GM23338 (cell line): ENCODE data around the gene ACOX2. TPM values are rescaled to one million over a fixed set of nuclear protein-coding genes. Genes with fewer than 3 reads are reported as not detected.

ENCODE experiments used
- ATAC-seq: fragments of 200-7000 bp; cut with Tn5 transposase; 3 replicates; pipeline ENCODE4 v1.9.1; 2020
- DNase-seq: peaks from one replicate; pipeline ENCODE4 v3.0.0-alpha.2; 2015; ENCODE audit warnings: low spot score
- H2AFZ ChIP-seq: fragments of 200-600 bp; sonication (generic); 2 replicates; pipeline ENCODE4 v1.8.0; 2016; ENCODE audit warnings: antibody characterized with exemption, mild to moderate bottlenecking, moderate library complexity
- H3F3A ChIP-seq: fragments of 200-600 bp; sonication (generic); replicated peaks from 2 replicates; pipeline ENCODE4 v1.8.0; 2017; ENCODE audit warnings: antibody characterized with exemption, mixed run types, low read depth
- H3K27ac ChIP-seq: fragments of 200-600 bp; sonication (generic); 2 replicates; pipeline ENCODE4 v1.6.1; 2016; ENCODE audit warnings: low read depth
- H3K27me3 ChIP-seq: fragments of 200-600 bp; sonication (generic); 2 replicates; pipeline ENCODE4 v1.8.0; 2016; ENCODE audit warnings: mild to moderate bottlenecking, mixed run types, moderate library complexity; ENCODE audit not compliant: insufficient read depth
- H3K36me3 ChIP-seq: fragments of 200-600 bp; sonication (generic); 2 replicates; pipeline ENCODE4 v1.8.0; 2016; ENCODE audit warnings: mild to moderate bottlenecking; ENCODE audit not compliant: insufficient read depth
- H3K4me1 ChIP-seq: fragments of 200-600 bp; sonication (generic); 2 replicates; pipeline ENCODE4 v1.8.0; 2016; ENCODE audit warnings: mild to moderate bottlenecking, moderate library complexity; ENCODE audit not compliant: insufficient read depth
- H3K4me2 ChIP-seq: fragments of 200-600 bp; sonication (generic); 2 replicates; pipeline ENCODE4 v1.7.1; 2017; ENCODE audit warnings: mixed run types
- H3K4me3 ChIP-seq: fragments of 200-600 bp; sonication (generic); 2 replicates; pipeline ENCODE4 v1.6.1; 2016; ENCODE audit warnings: mixed run types
- H3K79me2 ChIP-seq: fragments of 200-600 bp; sonication (generic); replicated peaks from 2 replicates; pipeline ENCODE4 v1.8.0; 2017; ENCODE audit warnings: mild to moderate bottlenecking; ENCODE audit not compliant: insufficient read depth
- H3K9me2 ChIP-seq: fragments of 200-600 bp; sonication (generic); 2 replicates; pipeline ENCODE4 v1.8.0; 2017; ENCODE audit not compliant: insufficient read depth
- H4K20me1 ChIP-seq: fragments of 200-600 bp; sonication (generic); replicated peaks from 2 replicates; pipeline ENCODE4 v1.8.0; 2017; ENCODE audit warnings: mild to moderate bottlenecking; ENCODE audit not compliant: insufficient read depth
- H3K27ac Mint-ChIP-seq: 2 replicates; pipeline ENCODE4 v1.8.0; 2020; ENCODE audit warnings: inconsistent platforms, mild to moderate bottlenecking, moderate library complexity, mixed read lengths
- H3K27me3 Mint-ChIP-seq: 3 replicates; pipeline ENCODE4 v1.8.0; 2022; ENCODE audit warnings: low read depth, mild to moderate bottlenecking, moderate library complexity, mixed read lengths, inconsistent platforms; ENCODE audit not compliant: insufficient read depth, poor library complexity
- H3K36me3 Mint-ChIP-seq: 3 replicates; pipeline ENCODE4 v1.8.0; 2021; ENCODE audit warnings: low read depth, mild to moderate bottlenecking, inconsistent platforms, moderate library complexity, mixed read lengths
- H3K4me1 Mint-ChIP-seq: 3 replicates; pipeline ENCODE4 v1.8.0; 2020; ENCODE audit warnings: mild to moderate bottlenecking, inconsistent platforms, mixed read lengths
- H3K4me3 Mint-ChIP-seq: 3 replicates; pipeline ENCODE4 v1.8.0; 2021; ENCODE audit warnings: moderate library complexity, mild to moderate bottlenecking, inconsistent platforms, mixed read lengths
- H3K9me3 Mint-ChIP-seq: 3 replicates; pipeline ENCODE4 v1.8.0; 2020; ENCODE audit warnings: moderate library complexity, mild to moderate bottlenecking, inconsistent platforms, mixed read lengths
- CREB1 ChIP-seq: fragments of 250-450 bp; sonication (Bioruptor Pico); IDR thresholded peaks from 2 replicates; pipeline ENCODE4 v1.5.0; 2020; ENCODE audit warnings: low read depth, mild to moderate bottlenecking, moderate library complexity
- CTCF ChIP-seq, 2 experiments: fragments of 200-600 bp in 1 of 2; sonication (generic) in 1 of 2; conservative IDR thresholded peaks; 2 replicates each; pipeline versions ENCODE4 v1.5.1 to v1.6.1; 2016 to 2017; ENCODE audit warnings: antibody characterized with exemption in 2 of 2, low read depth in 2 of 2, mild to moderate bottlenecking in 2 of 2, moderate library complexity in 1 of 2
- ETS1 ChIP-seq: IDR thresholded peaks from 2 replicates; pipeline ENCODE4 v1.6.1; 2016; ENCODE audit warnings: antibody characterized with exemption
- EZH2 ChIP-seq: fragments of 200-600 bp; sonication (generic); IDR thresholded peaks from one replicate; pipeline ENCODE4 v1.8.0; 2017; ENCODE audit warnings: antibody characterized with exemption, mild to moderate bottlenecking, low read depth; ENCODE audit not compliant: unreplicated experiment
- EZH2phosphoT487 ChIP-seq: fragments of 200-600 bp; sonication (generic); IDR thresholded peaks from one replicate; pipeline ENCODE4 v1.8.1; 2018; ENCODE audit warnings: antibody characterized with exemption; ENCODE audit not compliant: unreplicated experiment
- JUNB ChIP-seq: IDR thresholded peaks from one replicate; pipeline ENCODE4 v1.6.1; 2016; ENCODE audit warnings: antibody characterized with exemption; ENCODE audit not compliant: unreplicated experiment
- NANOG ChIP-seq: IDR thresholded peaks from 2 replicates; pipeline ENCODE4 v1.6.1; 2016; ENCODE audit warnings: antibody characterized with exemption, borderline replicate concordance
- POLR2AphosphoS5 ChIP-seq: IDR thresholded peaks from 2 replicates; pipeline ENCODE4 v1.6.1; 2016; ENCODE audit warnings: antibody characterized with exemption, low read depth
- REST ChIP-seq: IDR thresholded peaks from one replicate; pipeline ENCODE4 v1.6.1; 2018; ENCODE audit warnings: antibody characterized with exemption; ENCODE audit not compliant: unreplicated experiment
- STAT1 ChIP-seq: IDR thresholded peaks from one replicate; pipeline ENCODE4 v1.6.1; 2016; ENCODE audit warnings: antibody characterized with exemption; ENCODE audit not compliant: unreplicated experiment
- ZNF331 ChIP-seq: fragments of 250-450 bp; sonication (Bioruptor Pico); IDR thresholded peaks from 2 replicates; pipeline ENCODE4 v1.5.0; 2020; ENCODE audit warnings: low read depth, mild to moderate bottlenecking, moderate library complexity
- polyA plus RNA-seq: library from polyadenylated mRNA; unstranded; fragments of >200 nt; fragmentation: Nextera tagmentation; extraction: Ambion mirVana; gene quantifications from 2 replicates; pipeline ENCODE4 v1.2.1, GENCODE V29; 2016
- total RNA-seq: library from RNA; depleted of rRNA; stranded (reverse); fragments of >200 nt; shearing (Covaris generic); gene quantifications from 2 replicates; pipeline ENCODE4 v1.2.3, GENCODE V29; 2014

The ACOX2 gene
- total and polyA plus RNA-seq, 2 experiments from 2014 or later, result 1.1 to 1.9 TPM

- TF ChIP-seq CTCF (conservative IDR thresholded peaks at IDR 0.05; ENCODE audit: low read depth in 2 of 2), result no peak
- TF ChIP-seq POLR2AphosphoS5, result no peak
- TF ChIP-seq CREB1 (CRISPR knock-in tag), result no peak
- TF ChIP-seq ZNF331 (CRISPR knock-in tag), result no peak
- no peak for TF ChIP-seq ETS1
- no peak for TF ChIP-seq JUNB
- TF ChIP-seq EZH2, result no peak
- no peak for TF ChIP-seq REST
- TF ChIP-seq NANOG, result no peak
- no peak for TF ChIP-seq EZH2phosphoT487
- no peak for TF ChIP-seq STAT1
- no peaks in the 10 kb centered on the region for H3K27me3 ChIP-seq
- H3K36me3 ChIP-seq, result no peaks in the 10 kb centered on the region
- H3K27ac ChIP-seq, result no peak overlapping the region
- Mint-ChIP-seq H3K4me1 (peaks cover 36% of the 10 kb centered on the region), H3K36me3 (peaks cover 3% of the 10 kb centered on the region; the same call in 2 of the 3 replicates), H3K9me3 (peaks cover 5% of the 10 kb centered on the region), H3K4me3 (no peak overlapping the region), H3K27ac (0 out of 2 replicates have a peak overlapping the region, but pooled peaks have one; percentile 31), H3K27me3 (peaks cover 11% of the 10 kb centered on the region)
- DNase-seq (no peak), ATAC-seq (no peak)
- peak overlapping the region; percentile 74; the same call in 1 of the 2 replicates for H3K4me2 ChIP-seq
- H3F3A ChIP-seq, result 0 out of 2 replicates have a peak, but pooled peaks cover 5% of the 10 kb centered on the region
- H2AFZ ChIP-seq, result no peak overlapping the region
- H3K4me3 ChIP-seq, result no peak overlapping the region
- H4K20me1 ChIP-seq, result no peaks in the 10 kb centered on the region
- H3K9me2 ChIP-seq, result no peaks in the 10 kb centered on the region
- H3K79me2 ChIP-seq, result no peaks in the 10 kb centered on the region
- H3K4me1 ChIP-seq, result peaks cover 29% of the 10 kb centered on the region
Observed at GRCh38 chr3:58566398-58567250, 29.6 kb upstream of the ACOX2 start.
